HepG2 (cell line): ENCODE results near the gene RASA3. TPM values are rescaled to one million over a fixed set of nuclear protein-coding genes. Genes with fewer than 3 reads are reported as not detected.

Source experiments
- ATAC-seq: fragments of 200-7000 bp; cut with Tn5 transposase; 3 replicates; pipeline ENCODE4 v1.9.1; 2020; ENCODE audit warnings: mild to moderate bottlenecking, moderate library complexity
- BruUV-seq: library from RNA; stranded (reverse); fragments of 400-500 nt; replicated peaks from 2 replicates; lab custom pipeline; 2021; lab: Mats Ljungman, UMichigan
- CTCF ChIA-PET: fragments of 300-600 bp; formaldehyde crosslinking; extraction: SDS; loops from one replicate; lab custom pipeline; 2021; ENCODE audit warnings: low total read pairs, inconsistent platforms, low intra/inter-chr PET ratio; lab: Yijun Ruan, JAX
- POLR2A ChIA-PET: fragments of 350-600 bp; sonication (Branson Sonifier 250); formaldehyde crosslinking; loops from one replicate; lab custom pipeline; 2020; ENCODE audit warnings: antibody characterized with exemption, inconsistent platforms; lab: Yijun Ruan, JAX
- DNase-seq: peaks from one replicate; pipeline ENCODE4 v3.0.0-alpha.2; 2015; ENCODE audit warnings: low spot score
- FAIRE-seq: peaks from 3 replicates; lab custom pipeline; 2011; peaks lifted over from hg19 to GRCh38; lab: Jason Lieb, UNC
- H2AFZ ChIP-seq: one replicate; pipeline ENCODE4 v1.6.1; 2011; ENCODE audit warnings: low read length, inconsistent platforms
- H3K27ac ChIP-seq: fragments of 300-600 bp; 3 replicates; pipeline ENCODE4 v1.8.0; 2011; ENCODE audit warnings: mixed run types, mild to moderate bottlenecking, mixed read lengths, low read length, inconsistent platforms; ENCODE audit not compliant: insufficient read depth; ENCODE audit errors: extremely low read length
- H3K27me3 ChIP-seq, 2 experiments: fragments of 200-600 bp in 1 of 2; 2 replicates in 1 of 2; 3 replicates in 1 of 2; pipeline versions ENCODE4 v1.6.0 to v1.8.0; 2011; ENCODE audit warnings: low read length in 2 of 2, mild to moderate bottlenecking in 2 of 2, moderate library complexity in 2 of 2, inconsistent platforms in 1 of 2; ENCODE audit not compliant: insufficient read depth in 2 of 2, control insufficient read depth in 1 of 2
- H3K36me3 ChIP-seq, 2 experiments: fragments of 200-600 bp in 1 of 2; replicated peaks in 1 of 2; 2 replicates in 1 of 2; 3 replicates in 1 of 2; pipeline versions ENCODE4 v1.5.1 to v1.8.0; 2011; ENCODE audit warnings: low read length in 2 of 2, inconsistent platforms in 1 of 2; ENCODE audit not compliant: insufficient read depth in 2 of 2, control insufficient read depth in 1 of 2
- H3K4me1 ChIP-seq: 2 replicates; pipeline ENCODE4 v1.5.1; 2012; ENCODE audit warnings: low read length, inconsistent platforms; ENCODE audit not compliant: insufficient read depth
- H3K4me2 ChIP-seq: 2 replicates; pipeline ENCODE4 v1.6.0; 2011; ENCODE audit warnings: low read depth, low read length, inconsistent platforms
- H3K4me3 ChIP-seq, 3 experiments: fragments of 200-600 bp in 1 of 3; sonication (generic), shearing (Covaris generic) in 1 of 3; replicated peaks in 1 of 3; 2 replicates each; pipeline ENCODE4 v1.5.1; 2011 to 2016; ENCODE audit warnings: low read length in 3 of 3, inconsistent platforms in 2 of 3, low read depth in 2 of 3, mild to moderate bottlenecking in 2 of 3, control low read depth in 1 of 3, mixed read lengths in 1 of 3; ENCODE audit not compliant: insufficient read depth in 1 of 3
- H3K79me2 ChIP-seq: one replicate; pipeline ENCODE4 v1.6.1; 2011; ENCODE audit warnings: low read length, inconsistent platforms; ENCODE audit not compliant: insufficient read depth
- H3K9ac ChIP-seq: 2 replicates; pipeline ENCODE4 v1.6.0; 2011; ENCODE audit warnings: mild to moderate bottlenecking, low read depth, low read length, inconsistent platforms; ENCODE audit not compliant: insufficient read depth
- H3K9me3 ChIP-seq: 2 replicates; pipeline ENCODE4 v1.5.1; 2012; ENCODE audit warnings: mild to moderate bottlenecking, low read length
- H4K20me1 ChIP-seq: 2 replicates; pipeline ENCODE4 v1.6.0; 2011; ENCODE audit warnings: inconsistent platforms, mild to moderate bottlenecking, low read length, moderate library complexity; ENCODE audit not compliant: insufficient read depth
- MZF1 ChIP-seq: sonication (generic); formaldehyde crosslinking; IDR thresholded peaks from 2 replicates; pipeline ENCODE4 v1.8.1; 2023; ENCODE audit warnings: mild to moderate bottlenecking, missing genetic modification reagents, borderline replicate concordance
- TCF7L2 ChIP-seq: IDR thresholded peaks from 2 replicates; pipeline ENCODE4 v1.6.1; 2011; ENCODE audit warnings: mild to moderate bottlenecking, low read depth, low read length, moderate library complexity
- ZBTB40 ChIP-seq, 2 experiments: fragments of 450-650 bp in 1 of 2; sonication (generic) in 1 of 2; formaldehyde crosslinking in 1 of 2; IDR thresholded peaks; 2 replicates each; pipeline versions ENCODE4 v1.6.1 to v1.8.0; 2016 to 2022; ENCODE audit warnings: antibody characterized with exemption in 1 of 2, mild to moderate bottlenecking in 1 of 2, missing genetic modification reagents in 1 of 2
- ZBTB44 ChIP-seq: sonication (generic); formaldehyde crosslinking; IDR thresholded peaks from 2 replicates; pipeline ENCODE4 v1.4.0; 2020; ENCODE audit warnings: missing genetic modification reagents
- WGBS: methylation state at CpG from one replicate; pipeline ENCODE4 v1.1.6; 2017; ENCODE audit warnings: low lambda C conversion rate; 5-methylcytosine and 5-hydroxymethylcytosine counted together
- in situ Hi-C: cut with HindIII; loops from 2 replicates; pipeline ENCODE4 v1.10.0; 2017; ENCODE audit warnings: low pct_unique_long_range_greater_than_20kb; ENCODE audit not compliant: extremely low pct_ligation_motif_present
- intact Hi-C: fragments of 100-400 bp; cut with micrococcal nuclease; formaldehyde crosslinking; loops from one replicate; pipeline ENCODE4 v1.10.0; 2022; ENCODE audit not compliant: unreplicated experiment
- polyA plus RNA-seq, 8 experiments: library from polyadenylated mRNA; depleted of rRNA in 3 of 8; stranded (reverse) in 7 of 8; unstranded in 1 of 8; fragments of >200 nt; fragmentation: Illumina TruSeq in 4 of 8; extraction: Trizol in 4 of 8; gene quantifications; 2 replicates each; pipeline versions ENCODE4 v1.2.1 to v1.2.3, GENCODE V29; 2011 to 2016; ENCODE audit warnings: low read depth in 4 of 8, missing spikeins in 1 of 8, mixed read lengths in 1 of 8; ENCODE audit not compliant: insufficient read depth in 1 of 8
- total RNA-seq, 5 experiments: library from RNA; depleted of rRNA; stranded (reverse); fragments of >200 nt; fragmentation: Illumina TruSeq; extraction: Trizol; gene quantifications; 2 replicates each; pipeline ENCODE4 v1.2.3, GENCODE V29; 2016; ENCODE audit warnings: low read depth in 1 of 5

RASA3 gene
- total and polyA plus RNA-seq, 2 of the 13 experiments (the other 11 are each of a cell fraction or from before 2014, with no cell fraction given): 0.05 TPM; not detected in 1

GRCh38 chr13:114063545-114064449 is 68.6 kb downstream of the RASA3 start:
- H3K27ac ChIP-seq: no peak overlapping the region
- peak; percentile 9; the same call in 2 of the 3 replicates for ATAC-seq
- peak overlapping the region; percentile 53 for H3K4me2 ChIP-seq
- 68% methylated on average over 11 of the region's 22 CpGs for WGBS
- H3K36me3 ChIP-seq: no peaks in the 10 kb centered on the region
- intact Hi-C loops: no loop called here
- no peak for FAIRE-seq
- H3K9ac ChIP-seq: no peak overlapping the region
- ChIA-PET POLR2A (no interaction called here), CTCF (no interaction called here)
- in situ Hi-C loops: no loop called here
- no peak overlapping the region for H2AFZ ChIP-seq
- H3K79me2 ChIP-seq: no peaks in the 10 kb centered on the region
- no peaks in the 10 kb centered on the region for H3K9me3 ChIP-seq
- no peaks in the 10 kb centered on the region for H4K20me1 ChIP-seq
- peaks cover 18% of the 10 kb centered on the region for H3K4me1 ChIP-seq
- no TSS peak for BruUV-seq
- H3K27me3 ChIP-seq: peaks cover 11 to 52% of the 10 kb centered on the region in 2 experiments
- H3K4me3 ChIP-seq: peak overlapping the region in 1 of 3 experiments; percentile 46; a peak in 2 of 6 replicates
- DNase-seq: no peak
- TF ChIP-seq MZF1 (no peak), ZBTB44 (CRISPR knock-in tag) (no peak), TCF7L2 (no peak), ZBTB40 (IDR thresholded peaks at IDR 0.05) (no peak), ZBTB40 (CRISPR knock-in tag; IDR thresholded peaks at IDR 0.05) (no peak)
